ENCODE results near the gene CDHR1.
A peak's percentile ranks its signal among the peaks of the same experiment; 100 is the strongest.

GRCh38 chr10:84196941-84197340 lies 2.6 kb downstream of the CDHR1 start:
- TF ChIP-seq CTCF (IDR thresholded peaks at IDR 0.05) (peak in 1 of 12 donors; percentile 15), POLR2A (IDR thresholded peaks at IDR 0.05) (no peak)

Measured in heart left ventricle (tissue), 13 donors.